Spleen (tissue), 11 donors: Measurements from ENCODE around the gene QPCT. TPM values are rescaled to one million over a fixed set of nuclear protein-coding genes. Genes with fewer than 3 reads are reported as not detected.

Source experiments
- DNase-seq: peaks from one replicate; pipeline ENCODE4 v3.0.0-alpha.2; 2020
- H3K27ac ChIP-seq, 8 donors: fragments of 200-600 bp; sonication (generic) in 7 of 8; 1 replicate in 4 of 8; 2 replicates in 4 of 8; pipeline versions ENCODE4 v1.5.0 to v1.8.0; 2016 to 2021; ENCODE audit warnings: inconsistent platforms in 4 of 8, mild to moderate bottlenecking in 4 of 8, moderate library complexity in 1 of 8
- H3K27me3 ChIP-seq, 7 donors: fragments of 200-600 bp; sonication (generic) in 6 of 7; replicated peaks in 1 of 7; 1 replicate in 4 of 7; 2 replicates in 3 of 7; pipeline versions ENCODE4 v1.5.0 to v1.8.0; 2016 to 2021; ENCODE audit warnings: inconsistent platforms in 3 of 7, mild to moderate bottlenecking in 1 of 7
- H3K36me3 ChIP-seq, 6 donors: fragments of 200-600 bp; sonication (generic) in 5 of 6; 1 replicate in 4 of 6; 2 replicates in 2 of 6; pipeline versions ENCODE4 v1.5.0 to v1.8.0; 2016 to 2021; ENCODE audit warnings: inconsistent platforms in 2 of 6
- H3K4me1 ChIP-seq, 6 donors: fragments of 200-600 bp; sonication (generic) in 5 of 6; 1 replicate in 3 of 6; 2 replicates in 3 of 6; pipeline versions ENCODE4 v1.5.0 to v1.8.0; 2016 to 2021; ENCODE audit warnings: inconsistent platforms in 3 of 6
- H3K4me3 ChIP-seq, 8 donors: fragments of 200-600 bp; sonication (generic) in 7 of 8; 1 replicate in 4 of 8; 2 replicates in 4 of 8; pipeline versions ENCODE4 v1.5.0 to v1.8.0; 2016 to 2021; ENCODE audit warnings: inconsistent platforms in 4 of 8, mild to moderate bottlenecking in 4 of 8, moderate library complexity in 2 of 8
- H3K9me3 ChIP-seq, 8 donors: fragments of 200-600 bp; sonication (generic) in 7 of 8; 1 replicate in 4 of 8; 2 replicates in 4 of 8; pipeline versions ENCODE4 v1.5.0 to v1.8.0; 2016 to 2021; ENCODE audit warnings: inconsistent platforms in 4 of 8
- POLR2A ChIP-seq, 3 donors: fragments of 450-650 bp; IDR thresholded peaks; one replicate each; pipeline ENCODE4 v1.5.1; 2017; ENCODE audit warnings: antibody characterized with exemption in 3 of 3, mild to moderate bottlenecking in 1 of 3
- POLR2AphosphoS5 ChIP-seq, 3 donors: sonication (generic); formaldehyde crosslinking; IDR thresholded peaks; one replicate each; pipeline ENCODE4 v1.5.1; 2017; ENCODE audit warnings: antibody characterized with exemption in 3 of 3
- WGBS, 5 donors: extraction: QIAGEN DNeasy Blood & Tissue Kit in 3 of 5; methylation state at CpG; one replicate each; pipeline versions ENCODE4 v1.1.5 to v1.1.7; 2013 to 2018; 5-methylcytosine and 5-hydroxymethylcytosine counted together
- intact Hi-C: fragments of 100-400 bp; cut with DNase I; formaldehyde crosslinking; loops from one replicate; pipeline ENCODE4 v1.15.0; 2023; ENCODE audit warnings: low total_unique reads
- polyA plus RNA-seq, 3 donors: library from polyadenylated mRNA; stranded (reverse); fragments of 200-250 nt; gene quantifications; one replicate each; pipeline ENCODE4 v1.2.1, GENCODE V29; 2013
- total RNA-seq, 7 donors: library from RNA; depleted of rRNA in 3 of 7; stranded (reverse); fragments of >200 nt in 3 of 7; fragmentation: NEBNext Ultra II Directional in 4 of 7; extraction: Animal tissue kit (Norgen Biotek cat#: 25700) in 4 of 7; gene quantifications; one replicate each; pipeline versions ENCODE4 v1.1.0 to v1.2.1, GENCODE V29; 2016 to 2021
- TF ChIP-seq, protein P1 (sequence below), 11 experiments: fragments of 200-600 bp in 7 of 11; fragments of 450-650 bp in 4 of 11; sonication (generic) in 4 of 11; IDR thresholded peaks in 8 of 11; conservative IDR thresholded peaks in 3 of 11; 1 replicate in 7 of 11; 2 replicates in 4 of 11; pipeline versions ENCODE4 v1.4.0 to v1.8.0; 2016 to 2021; ENCODE audit warnings: antibody characterized with exemption in 11 of 11, inconsistent platforms in 4 of 11, mild to moderate bottlenecking in 1 of 11
- donor health status: healthy with polysubstance abuse.
- donor health status: DM: no; HTN: no; CAD: no; lungs with moderate emphysema.
- donor health status: DM: no; HTN: no; CAD: no.
- donor health status: Bipolar disorder and iron deficiency.
- donor health status: healthy.
- donor health status: DM: no; HTN: no; CAD: no.
- donor health status: DM: yes; HTN: yes; CAD: no.

The QPCT gene
- total and polyA plus RNA-seq, 10 donors = 4.2 to 46.0 (median 19.4) TPM

DNA sequence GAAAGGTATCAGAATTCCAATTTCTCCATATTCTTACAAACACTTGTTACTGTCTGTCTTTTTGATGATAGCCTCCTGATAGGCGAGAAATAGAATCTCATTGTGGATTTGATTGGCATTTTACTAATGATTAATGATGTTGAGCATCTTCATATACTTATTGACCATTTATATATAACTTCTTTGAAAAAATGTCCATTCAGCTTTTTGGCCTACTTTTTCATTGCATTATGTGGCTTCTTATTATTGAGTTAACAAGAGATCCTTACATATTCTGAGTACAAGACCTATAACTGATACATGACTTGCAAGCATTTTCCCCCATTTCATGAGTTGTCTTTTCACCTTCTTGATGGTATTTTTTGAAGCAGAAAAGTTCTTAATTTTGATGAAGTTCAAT, 54.6 kb downstream of the QPCT start:
- H3K4me3 ChIP-seq = no peak overlapping the region
- peaks cover 0 to 5% (median 0%) of the 10 kb centered on the region in 8 donors for H3K9me3 ChIP-seq
- WGBS, 5 donors = 88 to 95% (median 94%) methylated on average over 1 of the region's 1 CpG
- H3K4me1 ChIP-seq = peaks cover 0 to 6% (median 0%) of the 10 kb centered on the region in 6 donors
- H3K27ac ChIP-seq = no peak overlapping the region
- intact Hi-C loops = loop anchor here (5.0 to 10.0 kb wide), 2 partner anchors 483 to 876 kb away; no protein-coding TSS in a partner anchor
- no peaks in the 10 kb centered on the region for H3K27me3 ChIP-seq
- H3K36me3 ChIP-seq = no peaks in the 10 kb centered on the region
- TF ChIP-seq, protein P1, sequence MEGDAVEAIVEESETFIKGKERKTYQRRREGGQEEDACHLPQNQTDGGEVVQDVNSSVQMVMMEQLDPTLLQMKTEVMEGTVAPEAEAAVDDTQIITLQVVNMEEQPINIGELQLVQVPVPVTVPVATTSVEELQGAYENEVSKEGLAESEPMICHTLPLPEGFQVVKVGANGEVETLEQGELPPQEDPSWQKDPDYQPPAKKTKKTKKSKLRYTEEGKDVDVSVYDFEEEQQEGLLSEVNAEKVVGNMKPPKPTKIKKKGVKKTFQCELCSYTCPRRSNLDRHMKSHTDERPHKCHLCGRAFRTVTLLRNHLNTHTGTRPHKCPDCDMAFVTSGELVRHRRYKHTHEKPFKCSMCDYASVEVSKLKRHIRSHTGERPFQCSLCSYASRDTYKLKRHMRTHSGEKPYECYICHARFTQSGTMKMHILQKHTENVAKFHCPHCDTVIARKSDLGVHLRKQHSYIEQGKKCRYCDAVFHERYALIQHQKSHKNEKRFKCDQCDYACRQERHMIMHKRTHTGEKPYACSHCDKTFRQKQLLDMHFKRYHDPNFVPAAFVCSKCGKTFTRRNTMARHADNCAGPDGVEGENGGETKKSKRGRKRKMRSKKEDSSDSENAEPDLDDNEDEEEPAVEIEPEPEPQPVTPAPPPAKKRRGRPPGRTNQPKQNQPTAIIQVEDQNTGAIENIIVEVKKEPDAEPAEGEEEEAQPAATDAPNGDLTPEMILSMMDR (IDR thresholded peaks at IDR 0.05 in 8 of 11, conservative IDR thresholded peaks at IDR 0.05 in 3 of 11) = no peak
- TF ChIP-seq POLR2A (IDR thresholded peaks at IDR 0.05) = no peak
- no peak for TF ChIP-seq POLR2AphosphoS5 (IDR thresholded peaks at IDR 0.05)
- DNase-seq = no peak

DNA sequence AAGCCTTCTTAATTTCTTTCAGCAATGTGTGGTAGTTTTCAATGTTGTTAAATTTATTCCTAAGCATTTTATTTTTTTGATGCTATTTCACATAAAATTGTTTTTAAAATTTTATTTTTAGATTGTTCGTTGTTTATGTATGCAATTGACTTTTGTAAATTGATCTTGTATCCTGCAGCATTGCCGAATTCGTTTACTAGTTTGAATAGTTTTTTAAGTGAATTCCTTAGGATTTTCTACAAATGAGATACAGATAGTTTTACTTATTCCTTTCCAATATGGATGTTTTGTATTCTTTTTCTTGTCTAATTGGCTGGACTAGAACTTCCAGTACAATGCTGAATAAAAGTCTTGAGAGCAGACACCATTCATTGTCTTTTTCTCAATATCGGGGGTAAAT, 55.6 kb downstream of the QPCT start:
- intact Hi-C loops = no loop called here
- Histone ChIP-seq H3K27ac (no peak overlapping the region), H3K36me3 (no peaks in the 10 kb centered on the region), H3K27me3 (no peaks in the 10 kb centered on the region), H3K4me3 (no peak overlapping the region), H3K9me3 (peaks cover 0 to 8% (median 0%) of the 10 kb centered on the region in 8 donors), H3K4me1 (peaks cover 0 to 6% (median 0%) of the 10 kb centered on the region in 6 donors)
- 95 to 99% (median 97%) methylated on average over 4 of the region's 4 CpGs for WGBS, 5 donors
- TF ChIP-seq, protein P1 (IDR thresholded peaks at IDR 0.05 in 8 of 11, conservative IDR thresholded peaks at IDR 0.05 in 3 of 11) = no peak
- no peak for TF ChIP-seq POLR2AphosphoS5 (IDR thresholded peaks at IDR 0.05)
- no peak for TF ChIP-seq POLR2A (IDR thresholded peaks at IDR 0.05)
- DNase-seq = no peak

DNA sequence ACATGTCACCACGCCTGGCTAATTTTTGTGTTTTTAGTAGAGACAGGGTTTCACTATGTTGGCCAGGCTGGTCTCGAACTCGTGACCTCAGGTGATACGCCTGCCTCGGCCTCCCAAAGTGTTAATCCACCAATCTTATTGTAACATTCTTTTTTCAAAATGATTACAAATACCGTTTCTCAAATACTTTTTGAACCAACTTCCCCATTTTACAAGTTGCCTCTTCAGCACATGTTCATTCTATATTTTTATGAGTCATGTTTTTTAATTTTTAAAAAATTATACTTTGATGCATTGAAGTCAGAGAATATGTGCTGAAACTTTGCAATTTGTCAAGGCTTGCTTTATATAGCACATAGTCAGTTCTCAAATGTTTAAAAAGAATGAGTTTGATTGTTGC, 58.2 kb downstream of the QPCT start:
- DNase-seq = no peak
- TF ChIP-seq POLR2AphosphoS5 (IDR thresholded peaks at IDR 0.05) = no peak
- no peak for TF ChIP-seq POLR2A (IDR thresholded peaks at IDR 0.05)
- TF ChIP-seq, protein P1 (IDR thresholded peaks at IDR 0.05 in 8 of 11, conservative IDR thresholded peaks at IDR 0.05 in 3 of 11) = no peak
- no peaks in the 10 kb centered on the region for H3K27me3 ChIP-seq
- no peaks in the 10 kb centered on the region for H3K36me3 ChIP-seq
- 73 to 83% (median 77%) methylated on average over 6 of the region's 6 CpGs for WGBS, 5 donors
- no peak overlapping the region for H3K27ac ChIP-seq
- H3K4me3 ChIP-seq = no peak overlapping the region
- no peaks in the 10 kb centered on the region for H3K4me1 ChIP-seq
- H3K9me3 ChIP-seq = peaks cover 0 to 8% (median 0%) of the 10 kb centered on the region in 8 donors
- intact Hi-C loops = no loop called here

DNA sequence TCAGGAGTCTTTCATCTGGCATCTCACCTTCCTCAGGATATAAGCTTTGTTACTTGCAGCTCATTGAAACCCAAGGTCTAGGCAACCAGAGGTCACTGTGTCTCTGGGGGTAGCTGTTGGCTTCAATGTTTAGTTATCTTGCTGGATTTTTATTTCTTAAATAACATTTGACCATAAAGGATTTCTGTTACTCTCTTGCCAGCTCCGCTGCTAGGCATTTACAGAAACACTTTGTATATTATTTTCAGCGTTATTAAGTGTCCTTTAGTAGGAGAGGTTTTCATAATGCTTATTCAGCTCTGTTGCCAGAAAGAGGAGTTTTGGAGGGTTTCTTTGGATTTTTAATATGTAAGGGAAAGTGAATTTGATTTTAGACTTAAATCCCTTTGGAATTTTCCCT, 61.4 kb downstream of the QPCT start:
- Histone ChIP-seq H3K9me3 (peaks cover 0 to 8% (median 0%) of the 10 kb centered on the region in 8 donors), H3K4me1 (no peaks in the 10 kb centered on the region), H3K27me3 (no peaks in the 10 kb centered on the region), H3K36me3 (no peaks in the 10 kb centered on the region), H3K27ac (no peak overlapping the region), H3K4me3 (no peak overlapping the region)
- DNase-seq = no peak
- intact Hi-C loops = no loop called here
- 92 to 95% (median 94%) methylated on average over 2 of the region's 2 CpGs for WGBS, 5 donors
- no peak for TF ChIP-seq POLR2AphosphoS5 (IDR thresholded peaks at IDR 0.05)
- TF ChIP-seq, protein P1 (IDR thresholded peaks at IDR 0.05 in 8 of 11, conservative IDR thresholded peaks at IDR 0.05 in 3 of 11) = no peak
- no peak for TF ChIP-seq POLR2A (IDR thresholded peaks at IDR 0.05)
